DMS153 treated with DMSO at 0.1 percent for 48 hours (cell line): Measurements from ENCODE around the gene GATA2.

ENCODE experiments used
- DNase-seq: peaks from one replicate; lab custom pipeline; 2025; ENCODE audit not compliant: unreplicated experiment; lab: John Stamatoyannopoulos, UW

GATA2 gene

DNA sequence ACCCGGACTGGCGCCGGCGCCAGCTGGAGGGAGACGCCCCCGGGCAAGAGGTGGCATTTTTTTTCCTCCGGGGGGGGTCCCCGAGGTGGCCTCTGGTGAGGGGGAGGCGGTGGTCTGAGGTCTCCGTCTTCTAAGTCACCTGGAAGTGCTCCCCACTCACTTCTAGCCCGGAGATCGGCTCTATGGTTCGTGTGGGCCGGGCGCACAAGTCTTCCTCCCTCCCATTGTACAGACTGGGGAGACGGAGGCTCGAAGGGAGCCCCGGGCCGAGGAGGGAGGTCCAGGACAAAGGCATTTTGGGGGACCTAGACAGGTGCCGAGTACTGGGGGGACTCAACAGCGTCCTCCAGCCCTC is 4.4 kb downstream of the GATA2 start:
- no peak for DNase-seq

DNA sequence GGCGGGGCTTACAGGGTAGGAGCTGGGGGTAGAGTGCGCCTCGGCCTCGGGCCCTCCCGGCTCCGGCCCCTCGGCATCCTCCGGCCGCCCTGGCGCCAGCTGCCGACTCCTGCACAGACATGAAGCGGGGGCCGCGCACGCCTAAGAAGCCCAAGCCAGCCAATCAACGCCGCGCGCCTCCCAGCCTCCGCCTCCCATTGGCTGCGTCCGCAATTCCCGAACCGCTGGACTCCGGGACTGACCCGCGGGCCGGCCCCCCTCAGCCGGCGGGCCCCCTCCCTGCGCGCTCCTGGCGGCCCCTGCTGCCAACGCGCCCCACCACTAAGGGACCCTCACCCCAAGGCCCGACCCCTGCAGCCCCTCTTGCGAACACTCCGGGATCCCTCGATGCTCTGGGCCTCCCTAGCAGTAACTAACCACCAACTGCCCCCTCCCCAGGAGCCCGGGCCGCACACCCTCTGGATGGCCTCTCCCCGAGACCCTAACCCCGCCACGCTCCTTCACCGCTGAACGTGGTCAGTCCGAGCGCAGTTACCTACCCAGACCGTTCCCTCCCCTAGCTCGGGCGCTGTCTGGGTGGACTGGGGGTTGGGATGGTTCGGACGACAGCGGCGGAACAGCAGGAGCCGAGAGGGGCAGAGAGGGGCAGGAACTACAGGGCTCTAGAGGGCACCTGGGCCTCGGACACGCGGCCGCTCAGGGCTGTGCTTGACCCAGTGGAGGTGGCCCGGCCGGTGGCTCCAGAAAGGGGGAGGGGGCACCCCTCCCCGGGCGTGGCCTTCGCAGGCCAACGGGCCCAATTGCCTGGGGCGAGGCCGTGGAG is 5.0 kb downstream of the GATA2 start:
- peak; percentile 77 for DNase-seq

DNA sequence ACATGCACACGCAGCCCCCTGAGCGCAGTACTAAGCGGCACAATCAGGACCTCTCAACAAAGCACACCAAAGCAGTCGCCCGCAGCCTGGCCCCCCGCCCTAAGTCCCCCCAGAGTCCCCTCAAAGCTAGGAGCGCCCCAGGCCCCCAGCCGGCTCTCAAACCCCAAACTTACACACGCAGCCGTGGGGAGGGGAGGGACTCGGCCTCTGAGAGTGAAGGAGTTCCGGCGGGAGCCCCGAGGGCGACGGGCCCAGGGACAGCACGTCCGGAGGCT is 5.5 kb downstream of the GATA2 start:
- DNase-seq, result no peak

DNA sequence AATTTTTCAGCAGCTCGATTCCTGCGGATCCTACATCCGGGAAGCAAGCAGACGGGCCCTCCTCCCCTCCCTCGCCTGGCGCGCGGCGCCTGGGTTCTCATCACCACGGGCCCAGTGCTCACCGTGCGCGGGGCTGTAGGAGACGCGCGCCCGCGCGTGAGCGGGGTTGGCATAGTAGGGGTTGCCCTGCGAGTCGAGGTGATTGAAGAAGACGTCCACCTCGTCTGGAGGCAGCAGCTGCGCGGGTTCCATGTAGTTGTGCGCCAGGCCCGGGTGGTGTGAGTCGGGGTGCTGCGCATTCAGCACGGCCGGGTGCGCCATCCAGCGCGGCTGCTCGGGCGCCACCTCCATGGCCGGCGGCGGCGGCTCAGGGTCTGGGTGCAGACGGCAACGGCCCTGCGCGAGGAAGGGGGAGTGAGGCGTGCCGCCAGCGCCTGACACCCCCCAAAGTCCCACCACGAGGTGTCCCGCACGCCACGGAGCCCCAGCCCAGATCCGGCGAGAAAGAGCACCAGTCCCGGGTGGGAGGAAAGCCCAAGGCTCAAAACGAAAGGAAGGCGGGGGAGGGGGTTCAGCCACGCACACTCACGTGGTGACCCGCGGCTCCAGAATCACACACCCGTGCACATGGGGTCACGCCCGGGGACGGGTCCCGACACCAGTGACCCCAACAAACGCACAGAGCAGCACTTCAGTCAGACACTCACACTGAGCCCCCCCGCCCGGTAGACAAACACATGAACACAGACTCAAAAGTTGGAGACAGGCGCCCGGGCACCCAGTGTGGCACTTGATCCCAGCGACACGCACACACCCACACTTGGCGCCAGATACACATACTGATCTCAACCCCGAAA is 6.1 kb downstream of the GATA2 start:
- DNase-seq, result no peak

DNA sequence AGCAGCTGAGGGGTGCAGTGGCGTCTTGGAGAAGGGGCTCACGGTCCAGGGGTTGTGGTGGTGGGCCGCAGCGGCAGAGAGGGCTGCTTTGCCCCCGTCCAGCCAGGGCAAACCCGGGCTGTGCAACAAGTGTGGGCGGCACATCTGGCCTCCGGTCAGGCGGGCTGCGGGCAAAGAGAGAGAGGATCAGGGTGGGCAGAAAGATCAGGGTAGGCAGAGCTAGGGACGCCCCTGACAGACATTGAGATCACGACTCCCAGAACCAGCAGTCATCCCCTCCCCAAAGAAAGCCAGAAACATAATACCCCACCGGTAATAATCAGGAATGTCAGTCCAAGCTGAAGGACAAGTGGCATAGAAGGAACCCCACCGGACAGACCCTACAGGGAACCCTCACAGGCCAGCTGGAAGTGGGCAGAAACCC is 6.8 kb downstream of the GATA2 start:
- no peak for DNase-seq

DNA sequence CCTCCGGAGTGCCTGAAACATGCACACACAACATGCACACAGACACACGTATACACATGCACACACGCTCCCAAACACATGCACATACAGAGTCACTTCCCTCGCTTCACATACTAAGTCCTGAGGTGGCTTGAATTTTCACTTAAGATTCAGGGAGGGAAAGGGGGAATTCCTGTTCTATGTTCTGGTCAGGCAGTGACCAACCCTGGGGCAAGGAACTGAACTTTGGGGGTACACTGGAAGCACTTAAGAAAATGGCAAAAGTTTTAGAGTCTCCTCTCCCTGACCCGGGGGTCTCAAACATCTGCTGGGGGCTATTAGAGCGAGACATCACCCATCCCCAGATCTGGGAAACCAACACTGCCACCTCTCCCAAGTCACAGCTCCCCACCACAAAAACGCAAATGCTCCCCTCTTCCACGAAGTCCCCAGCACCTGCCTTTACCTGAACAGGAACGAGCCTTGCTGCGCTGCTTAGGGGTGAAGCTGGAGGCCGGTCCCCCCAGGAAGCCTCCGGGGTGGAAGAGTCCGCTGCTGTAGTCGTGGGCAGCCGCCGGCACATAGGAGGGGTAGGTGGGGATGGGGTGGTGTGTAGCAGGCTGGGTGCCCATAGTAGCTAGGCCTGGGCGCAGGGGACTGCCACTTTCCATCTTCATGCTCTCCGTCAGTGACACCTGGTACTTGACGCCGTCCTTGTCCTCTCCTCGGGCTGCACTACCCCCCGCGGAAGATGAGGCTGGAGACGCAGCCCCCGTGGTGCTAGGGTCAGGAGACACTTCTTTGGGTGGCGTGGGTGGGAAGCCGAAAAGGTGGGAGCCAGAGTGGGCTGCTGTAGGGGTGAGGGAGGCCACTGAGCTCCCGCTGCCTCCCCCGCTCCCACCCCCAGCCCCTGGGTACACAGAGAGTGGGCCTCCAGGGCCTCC is 7.5 kb downstream of the GATA2 start:
- DNase-seq, result no peak

DNA sequence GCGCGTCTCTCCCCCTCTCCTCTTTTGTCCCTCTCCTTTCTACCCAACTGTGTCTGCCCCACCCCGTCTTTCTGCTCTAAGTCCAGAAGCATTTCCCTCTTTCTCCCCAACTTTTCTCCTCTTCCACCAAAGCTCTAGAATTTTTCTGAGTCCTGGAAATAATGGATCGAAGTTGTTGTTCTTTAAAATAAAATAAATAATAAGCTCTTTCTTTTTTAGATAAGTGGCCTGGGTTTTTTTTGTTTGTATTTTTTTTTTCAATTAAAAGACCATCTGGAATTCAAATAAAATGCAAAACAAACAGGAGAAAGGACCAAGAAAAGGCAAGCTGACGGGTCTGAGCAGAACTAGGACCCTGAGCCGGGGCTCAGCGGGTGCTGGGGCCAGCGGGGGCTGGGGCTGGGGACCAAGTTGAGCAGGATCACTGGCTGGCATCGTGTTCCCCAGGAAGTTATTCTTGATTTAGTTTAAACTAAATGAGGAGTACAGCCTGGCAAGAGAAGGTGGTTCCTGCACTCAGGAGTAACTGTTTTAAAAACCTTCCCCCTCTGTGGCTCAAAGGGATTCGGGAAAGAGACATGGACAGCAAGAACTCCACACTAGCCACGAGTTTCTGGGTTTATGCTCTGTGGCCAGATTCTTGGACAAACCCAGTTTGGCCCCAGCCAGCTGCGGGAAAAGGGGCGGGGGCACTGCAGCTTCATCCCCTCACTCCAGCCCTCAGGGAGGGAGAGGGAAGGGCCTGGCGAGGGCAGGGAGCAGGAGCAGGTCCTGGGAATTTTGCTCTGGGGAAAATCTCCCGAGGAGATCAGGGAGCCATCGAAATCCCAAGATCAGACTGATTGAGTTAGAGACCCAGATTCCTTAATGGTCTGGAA is 8.4 kb downstream of the GATA2 start:
- DNase-seq, result no peak

DNA sequence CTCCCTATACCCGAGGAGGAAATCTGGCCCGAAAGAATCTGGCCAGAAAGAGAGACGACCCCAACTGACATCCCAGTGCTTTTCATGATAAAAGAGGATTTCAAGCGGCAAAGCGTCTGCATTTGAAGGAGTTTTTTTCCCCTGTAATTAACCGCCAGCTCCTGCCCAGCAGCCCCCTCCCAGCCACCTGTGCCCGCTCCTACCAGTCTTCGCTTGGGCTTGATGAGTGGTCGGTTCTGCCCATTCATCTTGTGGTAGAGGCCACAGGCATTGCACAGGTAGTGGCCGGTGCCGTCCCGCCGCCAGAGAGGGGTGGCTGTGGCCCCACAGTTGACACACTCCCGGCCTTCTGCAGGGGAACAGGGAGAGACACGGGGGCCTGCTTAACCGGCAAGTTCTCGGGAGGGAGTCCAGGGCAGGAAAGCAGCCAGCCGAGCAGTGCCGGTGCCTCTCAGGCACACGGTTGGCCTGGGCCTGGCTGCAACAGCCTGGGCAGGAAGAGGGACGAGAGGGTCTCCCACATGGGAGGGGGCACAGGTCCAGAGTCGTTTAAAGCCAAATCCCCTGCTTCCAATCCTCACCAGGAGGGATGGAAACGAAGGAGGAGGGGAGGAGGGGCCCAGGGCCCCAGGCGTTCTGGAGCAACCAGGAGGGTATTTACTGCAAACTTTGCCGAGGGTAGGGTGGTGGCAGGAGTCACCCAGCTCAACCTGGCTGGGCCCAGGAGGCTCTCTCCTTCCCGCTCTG is 9.2 kb downstream of the GATA2 start:
- no peak for DNase-seq

DNA sequence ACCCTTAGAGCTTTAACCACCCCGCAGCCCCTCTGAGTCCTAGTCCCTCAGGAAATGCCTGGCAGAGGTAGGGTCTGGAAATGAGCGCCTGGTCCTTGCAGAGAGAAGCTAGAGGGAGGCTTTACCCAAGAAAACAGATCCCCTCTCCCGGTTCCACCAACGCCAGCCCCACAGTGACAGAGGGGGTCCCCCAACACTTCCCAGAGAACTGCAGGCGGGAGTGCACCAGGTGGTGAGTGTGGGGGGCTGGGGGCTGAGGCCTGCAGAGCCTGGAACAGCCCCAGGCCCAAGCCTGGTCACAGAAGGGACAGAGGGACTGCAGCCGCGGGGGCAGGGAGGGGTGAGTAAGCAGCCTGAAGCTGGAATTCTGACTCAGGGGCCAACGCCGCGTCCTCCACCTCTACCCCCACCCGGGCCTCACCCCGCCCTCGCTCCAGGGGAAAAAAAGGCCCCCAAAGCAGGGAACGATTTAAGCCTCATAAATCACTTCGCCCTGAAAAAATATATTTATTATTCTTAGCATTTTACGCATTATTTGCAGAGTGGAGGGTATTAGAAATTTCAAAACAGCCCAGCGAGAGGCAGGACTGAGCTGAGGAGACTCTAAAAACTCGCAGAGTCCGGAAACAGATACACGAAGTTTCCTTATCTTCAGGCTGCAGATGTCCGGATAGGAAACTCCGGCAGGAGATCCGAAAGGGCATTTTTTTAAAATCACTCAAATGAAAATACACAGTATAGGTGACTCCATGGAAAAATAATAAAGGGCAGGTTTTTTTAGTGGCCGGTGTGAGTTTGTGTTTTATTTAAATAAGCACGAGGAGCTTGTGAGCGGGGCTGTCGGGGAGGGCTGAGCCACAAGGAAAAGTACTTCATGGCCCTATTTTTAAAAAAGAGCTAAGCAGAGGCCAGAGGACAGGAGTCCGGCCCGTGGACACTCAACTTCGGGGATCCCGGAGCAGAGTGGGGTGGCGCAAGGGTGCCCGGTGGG is 10.0 kb downstream of the GATA2 start:
- DNase-seq, result no peak

DNA sequence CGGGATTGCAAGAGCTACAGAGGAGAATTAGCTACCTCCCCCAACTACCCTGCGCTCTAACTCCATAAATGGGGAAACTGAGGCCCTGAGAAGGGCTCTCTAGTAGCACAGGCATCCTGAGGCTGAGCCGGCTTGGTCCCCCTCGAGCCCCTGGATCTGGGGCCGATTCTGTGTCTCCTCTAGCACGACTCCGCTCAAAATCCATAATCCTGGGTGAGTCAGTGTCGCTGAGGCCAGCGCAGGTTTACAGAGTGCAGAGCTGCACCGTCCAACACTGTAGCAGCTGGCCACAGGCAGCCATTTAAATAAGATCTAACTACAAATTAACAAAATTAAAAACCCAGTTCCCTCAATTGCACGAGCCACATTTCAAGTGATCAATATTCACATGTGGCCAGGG is 10.8 kb downstream of the GATA2 start:
- DNase-seq, result no peak

DNA sequence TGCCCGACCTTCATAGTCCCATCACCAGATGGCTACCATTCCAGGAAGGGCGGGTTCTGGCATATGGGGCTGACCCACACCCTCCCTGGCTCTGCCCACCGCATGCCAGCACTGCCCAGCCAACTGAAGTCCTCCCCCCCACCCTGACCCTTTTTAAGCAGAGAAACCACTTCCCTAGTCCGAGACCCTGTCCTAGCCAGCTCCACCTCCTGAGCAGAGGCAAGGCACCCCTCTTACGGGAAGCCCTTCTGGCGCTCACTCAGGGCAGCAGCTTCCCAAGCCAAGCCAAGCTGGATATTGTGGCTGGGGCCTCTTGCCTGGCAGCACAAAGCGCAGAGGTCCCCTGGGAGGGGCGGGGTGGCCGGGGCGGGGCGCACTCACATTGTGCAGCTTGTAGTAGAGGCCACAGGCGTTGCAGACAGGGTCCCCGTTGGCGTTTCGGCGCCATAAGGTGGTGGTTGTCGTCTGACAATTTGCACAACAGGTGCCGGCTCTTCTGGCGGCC is 11.5 kb downstream of the GATA2 start:
- no peak for DNase-seq

DNA sequence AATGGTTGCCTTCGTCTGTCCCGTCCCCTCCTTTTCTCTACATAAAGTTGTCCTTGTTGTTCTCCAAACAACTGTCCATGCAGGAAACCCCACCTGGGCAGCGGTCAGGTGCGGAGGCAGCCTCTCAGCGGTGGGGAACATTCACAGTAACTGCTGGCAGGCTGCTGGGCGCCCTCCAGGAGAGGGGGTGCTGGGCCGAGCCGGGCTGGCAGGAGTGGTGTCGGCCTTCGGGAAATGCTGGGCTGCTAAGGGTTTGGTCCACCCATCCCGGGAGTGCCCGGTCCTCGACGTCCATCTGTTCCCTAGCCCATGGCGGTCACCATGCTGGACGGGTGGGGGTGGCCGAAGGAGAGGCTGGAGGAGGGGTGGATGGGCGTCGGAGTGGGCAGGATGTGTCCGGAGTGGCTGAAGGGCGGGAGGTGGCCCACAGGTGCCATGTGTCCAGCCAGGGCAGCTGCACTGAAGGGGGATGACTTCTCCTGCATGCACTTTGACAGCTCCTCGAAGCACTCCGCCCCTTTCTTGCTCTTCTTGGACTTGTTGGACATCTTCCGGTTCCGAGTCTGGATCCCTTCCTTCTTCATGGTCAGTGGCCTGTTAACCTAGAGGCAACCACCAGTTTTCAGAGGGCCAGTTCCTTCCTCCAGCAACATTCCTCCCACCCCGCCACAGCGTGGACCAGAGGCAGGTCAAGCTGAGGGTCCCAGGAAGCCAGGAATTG is 12.1 kb downstream of the GATA2 start:
- DNase-seq, result no peak

DNA sequence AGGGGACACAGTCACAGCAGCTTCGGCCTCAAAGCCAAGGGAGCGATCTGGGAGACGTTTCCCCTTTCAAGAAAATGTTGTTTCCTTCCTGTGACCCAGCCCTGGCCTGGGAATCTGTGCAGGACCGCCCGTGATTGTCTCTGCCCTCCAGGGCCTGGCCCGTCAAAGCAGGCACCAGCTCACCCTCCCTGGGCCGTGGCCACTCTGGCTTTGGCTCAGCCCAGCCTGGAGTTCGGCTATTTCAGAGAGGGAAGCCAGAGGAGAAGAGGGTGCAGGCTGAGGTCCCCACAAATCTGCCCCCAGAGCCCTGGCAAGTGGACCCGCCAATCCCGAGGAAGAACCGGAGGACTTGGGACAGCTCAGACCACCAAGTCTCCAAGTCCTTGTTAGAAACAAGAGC is 12.7 kb downstream of the GATA2 start:
- no peak for DNase-seq

DNA sequence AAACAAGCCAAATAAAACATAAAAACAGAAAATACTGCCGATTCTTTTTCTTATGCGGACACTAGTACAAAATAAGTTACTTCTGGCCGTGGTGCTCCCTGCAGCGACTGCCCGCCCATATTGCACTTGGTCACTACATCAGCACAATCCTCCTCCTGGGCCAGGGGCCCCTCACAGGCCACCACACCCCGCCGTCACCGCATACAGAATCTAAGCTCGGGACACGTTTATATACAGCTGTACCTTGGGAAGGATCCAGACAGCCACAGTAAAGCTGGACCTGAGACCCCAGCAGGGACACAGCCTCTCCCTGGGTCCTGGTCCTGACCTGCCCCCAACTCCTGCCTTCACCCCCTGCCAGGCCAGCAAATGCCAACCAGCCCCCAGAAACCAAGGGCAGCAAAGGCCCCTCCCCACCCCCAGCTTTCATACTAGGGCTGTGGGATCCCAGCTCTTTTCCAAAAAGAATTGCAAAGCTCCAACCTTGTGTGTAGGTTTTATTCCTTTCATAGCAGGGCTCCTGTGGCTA is 13.4 kb downstream of the GATA2 start:
- DNase-seq, result no peak

DNA sequence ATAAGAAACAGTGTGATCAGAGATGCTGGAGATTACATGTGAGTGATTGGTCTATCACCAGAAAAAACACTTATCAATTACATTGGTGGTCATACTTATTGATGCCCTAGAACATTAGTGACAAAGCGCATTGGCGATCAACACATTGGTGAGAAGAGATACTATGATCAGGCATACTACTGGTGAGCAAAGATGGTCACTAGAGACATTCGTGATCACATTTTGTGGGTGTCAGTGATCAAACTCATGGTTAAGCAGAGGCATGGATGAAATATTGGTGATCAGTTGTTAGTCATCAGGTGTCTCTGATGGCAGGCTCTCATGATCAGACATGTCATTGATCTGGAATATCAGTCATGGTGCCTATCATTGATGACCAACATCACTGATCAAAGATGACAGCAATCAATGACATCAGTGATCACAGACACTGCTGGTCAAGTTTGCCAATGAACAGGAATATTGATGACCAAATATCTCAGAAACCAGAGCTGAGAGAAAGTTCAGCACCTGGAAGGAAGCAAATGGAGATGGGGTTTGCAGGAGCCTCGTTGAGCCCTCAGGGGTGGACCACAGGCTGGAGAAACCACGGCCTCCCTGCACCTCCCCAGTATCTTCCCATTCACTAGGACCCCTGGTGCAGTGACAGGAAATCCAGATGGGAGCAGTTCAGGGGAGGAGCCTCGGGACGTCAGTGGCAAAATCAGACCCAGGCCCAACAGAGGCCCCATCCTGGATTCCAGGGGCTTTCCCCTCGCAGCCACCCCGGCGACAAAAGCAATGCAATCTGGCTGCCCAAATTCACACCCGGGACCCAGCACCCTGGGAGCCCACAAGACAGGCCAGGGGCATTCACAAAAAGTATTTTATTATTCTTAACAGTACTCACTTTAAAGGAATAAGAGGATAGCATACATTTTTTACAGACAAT is 14.2 kb downstream of the GATA2 start:
- DNase-seq, result no peak

DNA sequence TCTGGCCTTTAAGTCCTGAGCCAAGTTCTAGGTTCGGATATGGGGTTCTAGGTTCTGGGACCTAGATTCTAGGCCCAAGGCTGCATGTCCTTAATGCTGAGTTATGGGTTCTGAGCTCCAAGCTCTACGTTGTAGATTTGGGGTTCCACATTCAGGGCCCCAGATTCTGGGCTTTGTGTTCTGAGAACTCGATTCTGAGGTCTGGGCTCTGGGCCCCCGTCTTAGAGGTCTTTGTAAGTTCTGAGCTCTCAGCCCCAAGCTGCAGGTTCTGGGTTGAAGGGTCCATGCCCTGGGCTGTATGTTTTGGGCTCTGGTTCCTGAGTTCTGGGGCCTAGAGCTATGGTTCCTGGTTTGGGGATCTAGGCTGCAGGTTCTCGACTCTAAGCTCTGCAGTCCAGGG is 16.3 kb downstream of the GATA2 start:
- no peak for DNase-seq

DNA sequence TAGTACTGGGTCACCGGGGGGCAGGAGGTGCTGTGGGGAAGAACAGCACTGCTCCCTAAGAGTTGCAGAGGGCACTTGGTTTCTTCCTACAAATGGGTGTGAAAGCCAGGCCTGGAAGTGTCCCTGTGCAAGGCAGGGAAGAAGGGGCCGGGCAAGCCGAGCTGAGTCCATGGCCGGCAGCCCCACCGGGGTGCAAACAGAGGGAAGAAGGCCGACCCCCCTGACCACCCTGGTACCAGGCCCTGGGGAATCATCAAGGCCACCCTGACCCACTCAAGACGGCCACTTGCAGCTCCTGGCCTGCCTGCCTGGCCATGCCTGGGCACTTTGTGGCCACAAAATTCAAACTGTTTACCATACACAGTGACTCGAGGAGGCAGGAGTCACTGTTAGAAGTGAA is 17.6 kb downstream of the GATA2 start:
- DNase-seq, result no peak
